ENCODE results near the gene TRIP13.
"Not testable (repeated sequence)": the region's sequence is repeated elsewhere in the genome, so short reads cannot be mapped to it uniquely, and the experiment has no call there.

TRIP13 gene

DNA sequence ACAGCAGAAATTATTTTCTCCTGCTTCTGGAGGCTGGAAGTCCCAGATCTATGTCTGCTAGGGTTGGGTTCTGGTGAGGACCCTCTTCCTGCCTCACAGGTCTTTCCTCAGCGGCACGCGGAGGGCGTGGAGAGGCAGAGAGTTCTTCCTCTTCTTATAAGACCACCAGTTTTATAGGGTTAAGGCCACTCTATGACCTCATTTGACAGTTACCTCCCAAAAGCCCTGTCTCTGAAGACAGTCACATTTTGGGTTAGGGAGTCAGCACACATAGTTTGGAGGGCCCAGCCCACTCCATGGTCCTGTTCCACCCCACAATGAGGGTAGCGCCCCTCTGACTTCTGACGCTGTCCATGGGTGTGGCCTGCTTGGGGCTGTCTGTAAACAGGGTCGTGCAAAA, 46.7 kb downstream of the TRIP13 start:
- no peak for DNase-seq (ENCODE audit: low read depth)

DNA sequence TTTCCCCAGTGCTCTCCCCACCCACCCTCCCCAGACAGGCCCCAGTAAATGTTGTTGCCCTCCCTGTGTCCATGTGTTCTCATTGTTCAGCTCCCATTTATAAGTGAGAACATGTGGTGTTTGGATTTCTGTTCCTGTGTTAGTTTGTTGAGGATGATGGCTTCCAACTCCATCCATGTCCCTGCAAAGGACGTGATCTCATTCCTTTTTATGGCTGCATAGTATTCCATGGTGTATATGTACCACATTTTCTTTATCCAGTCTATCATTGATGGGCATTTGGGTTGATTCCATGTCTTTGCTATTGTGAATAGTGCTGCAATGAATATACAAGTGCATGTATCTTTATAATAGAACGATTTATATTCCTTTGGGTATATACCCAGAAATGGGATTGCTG, 48.1 kb downstream of the TRIP13 start:
- DNase-seq (ENCODE audit: low read depth), result not testable (repeated sequence)

DNA sequence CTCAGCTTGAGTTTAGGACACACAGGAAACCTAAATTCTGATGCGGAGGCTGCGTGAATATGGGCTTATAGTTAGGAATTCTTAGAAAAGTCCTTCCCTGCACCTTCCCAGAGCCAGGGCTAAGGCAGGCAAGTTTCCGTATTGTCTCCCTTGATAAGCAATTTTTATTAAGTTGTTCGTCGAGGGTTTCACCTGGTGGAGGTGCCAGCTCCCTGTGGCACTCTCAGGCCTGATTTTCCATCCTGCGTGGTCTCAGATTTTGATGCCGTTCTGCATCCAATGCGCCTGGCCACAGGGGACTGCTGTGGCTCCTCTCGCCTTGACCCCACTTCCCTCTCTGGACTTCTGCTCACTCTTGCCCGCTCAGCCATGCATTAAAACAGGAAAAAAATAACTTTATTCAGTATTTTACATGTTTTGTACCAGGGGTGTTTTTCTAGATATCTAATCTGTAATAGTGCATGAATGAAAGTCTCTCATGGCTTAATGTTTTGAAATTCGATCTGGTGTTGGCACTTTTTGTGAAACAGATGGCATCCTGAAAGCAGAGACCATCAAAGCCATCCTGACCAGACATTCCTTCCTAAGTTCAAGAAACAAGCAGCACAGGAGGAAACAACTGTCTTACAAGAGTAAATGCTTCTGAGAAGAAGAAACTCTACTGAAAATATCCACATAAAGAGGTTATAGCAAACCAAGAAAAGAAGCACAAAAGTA, 50.7 kb downstream of the TRIP13 start:
- DNase-seq (ENCODE audit: low read depth), result no peak

DNA sequence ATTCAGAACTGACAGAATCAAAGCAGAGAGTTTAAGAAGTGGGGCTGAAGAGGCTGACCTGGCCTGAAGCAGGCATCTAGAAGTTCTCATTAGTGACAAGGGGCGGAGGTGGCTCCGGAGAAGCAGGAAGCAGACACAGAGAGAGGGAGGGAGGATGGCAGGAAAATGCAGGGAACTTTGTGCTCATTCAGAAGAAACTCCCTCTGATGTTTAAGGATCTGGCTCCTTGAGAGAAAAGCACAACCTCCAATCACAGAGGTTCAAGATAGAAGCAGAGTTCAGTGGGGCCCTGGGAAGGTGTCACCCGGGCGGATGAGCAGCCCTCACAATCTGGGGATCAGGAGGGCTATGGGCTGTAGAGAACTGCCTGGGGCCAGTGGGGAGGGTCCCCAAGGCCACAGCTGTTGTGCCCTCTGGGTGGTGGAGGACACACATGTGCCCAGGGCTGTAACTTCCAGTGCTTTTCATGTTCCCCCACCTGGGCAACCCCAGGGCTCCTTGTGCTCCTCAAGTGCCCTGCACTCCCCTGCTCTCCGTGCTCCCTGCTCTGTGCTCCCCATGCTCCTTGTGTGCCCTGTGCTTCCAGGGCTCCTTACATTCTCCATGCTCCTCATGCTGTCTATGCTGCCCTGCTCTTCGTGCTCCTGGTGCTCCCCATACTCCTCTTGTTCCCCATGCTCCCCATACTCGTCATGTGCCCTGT, 51.4 kb downstream of the TRIP13 start:
- no peak for DNase-seq (ENCODE audit: low read depth)

DNA sequence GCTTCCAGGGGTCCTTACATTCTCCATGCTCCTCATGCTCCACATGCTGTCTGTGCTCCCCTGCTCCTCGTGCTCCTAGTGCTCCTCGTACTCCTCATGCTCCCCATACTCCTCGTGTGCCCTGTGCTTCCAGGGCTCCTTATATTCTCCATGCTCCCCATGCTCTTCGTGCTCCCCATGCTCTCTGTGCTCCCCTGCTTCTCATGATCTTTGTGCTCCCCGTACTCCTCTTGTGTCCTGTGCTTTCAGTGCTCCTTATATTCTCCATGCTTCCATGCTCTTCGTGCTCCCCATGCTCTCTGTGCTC, 51.9 kb downstream of the TRIP13 start:
- no peak for DNase-seq (ENCODE audit: low read depth)

DNA sequence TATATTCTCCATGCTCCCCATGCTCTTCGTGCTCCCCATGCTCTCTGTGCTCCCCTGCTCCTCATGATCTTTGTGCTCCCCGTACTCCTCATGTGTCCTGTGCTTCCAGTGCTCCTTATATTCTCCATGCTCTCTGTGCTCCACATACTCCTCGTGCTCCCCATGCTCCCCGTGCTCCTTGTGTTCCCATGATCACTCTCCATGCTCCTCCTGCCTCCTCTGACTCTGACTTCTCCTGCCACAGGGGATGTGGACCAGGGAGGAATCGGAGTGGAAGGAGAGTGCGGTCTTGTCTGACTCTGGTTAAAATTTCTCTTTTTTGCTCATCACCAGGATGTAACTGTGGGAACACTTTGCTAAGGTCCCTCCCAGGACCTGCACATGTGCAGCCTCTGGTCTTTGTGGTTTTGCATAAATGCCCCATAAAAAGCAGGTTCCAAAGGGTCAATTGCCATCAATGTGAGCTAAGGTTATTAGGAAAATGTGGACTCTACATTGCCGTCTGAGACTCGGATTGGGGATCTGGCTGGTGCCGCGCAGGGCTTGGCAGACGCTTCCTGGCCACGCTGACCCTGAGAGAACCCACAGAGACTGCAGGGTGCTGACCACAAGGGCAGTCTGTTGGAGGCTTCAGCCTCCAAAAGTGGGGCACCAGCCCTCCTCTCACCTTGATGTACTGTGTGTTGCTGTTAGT, 52.5 kb downstream of the TRIP13 start:
- DNase-seq (ENCODE audit: low read depth), result no peak

DNA sequence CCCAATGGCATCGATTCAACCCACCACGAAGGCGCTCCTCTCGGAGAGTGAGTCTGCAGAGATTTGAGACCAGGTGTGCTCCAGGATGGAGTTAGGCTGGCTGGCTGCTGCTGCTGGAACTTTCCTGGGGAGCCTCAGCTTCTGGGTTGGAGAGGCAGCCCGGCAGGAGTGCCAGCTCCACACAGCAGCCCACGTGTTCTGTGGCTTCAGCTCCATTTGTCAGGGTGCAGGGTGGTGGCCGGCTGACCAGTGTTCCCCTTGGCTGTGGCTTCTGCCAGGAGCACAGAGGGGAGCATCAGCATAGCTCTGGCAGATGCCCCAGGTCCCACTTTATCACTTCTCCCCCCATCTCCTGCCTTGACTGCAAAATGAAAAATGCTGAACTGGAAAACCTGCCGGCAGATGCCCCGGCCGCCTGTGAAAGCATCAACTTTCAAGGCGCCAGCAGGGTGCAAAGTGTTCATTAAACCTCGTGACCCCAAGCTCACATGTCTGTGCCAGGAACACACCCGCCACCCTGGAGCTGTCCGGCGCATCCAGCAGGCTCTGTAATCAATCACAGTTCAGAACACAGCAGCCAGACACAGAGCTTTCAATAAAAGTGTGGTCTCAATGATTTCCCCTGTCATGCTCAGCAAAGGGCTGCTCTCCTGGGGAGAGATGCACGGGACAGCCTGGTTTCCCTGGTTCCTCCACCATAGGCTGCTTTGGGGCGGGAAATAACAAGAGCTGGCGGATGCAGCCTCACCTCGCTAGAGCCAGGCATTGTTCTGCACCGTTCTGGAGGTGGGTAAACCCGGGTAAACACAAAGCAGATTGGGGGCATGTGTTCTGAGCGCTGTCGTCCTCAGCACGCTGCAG, 53.2 kb downstream of the TRIP13 start:
- DNase-seq (ENCODE audit: low read depth), result no peak

- DNase-seq (ENCODE audit: low read depth), result no peak
These were observed 54.3 kb downstream of the TRIP13 start for GRCh38 chr5:946720-947625.

- DNase-seq (ENCODE audit: low read depth), result no peak
These were observed 55.2 kb downstream of the TRIP13 start for GRCh38 chr5:947626-948471.

DNA sequence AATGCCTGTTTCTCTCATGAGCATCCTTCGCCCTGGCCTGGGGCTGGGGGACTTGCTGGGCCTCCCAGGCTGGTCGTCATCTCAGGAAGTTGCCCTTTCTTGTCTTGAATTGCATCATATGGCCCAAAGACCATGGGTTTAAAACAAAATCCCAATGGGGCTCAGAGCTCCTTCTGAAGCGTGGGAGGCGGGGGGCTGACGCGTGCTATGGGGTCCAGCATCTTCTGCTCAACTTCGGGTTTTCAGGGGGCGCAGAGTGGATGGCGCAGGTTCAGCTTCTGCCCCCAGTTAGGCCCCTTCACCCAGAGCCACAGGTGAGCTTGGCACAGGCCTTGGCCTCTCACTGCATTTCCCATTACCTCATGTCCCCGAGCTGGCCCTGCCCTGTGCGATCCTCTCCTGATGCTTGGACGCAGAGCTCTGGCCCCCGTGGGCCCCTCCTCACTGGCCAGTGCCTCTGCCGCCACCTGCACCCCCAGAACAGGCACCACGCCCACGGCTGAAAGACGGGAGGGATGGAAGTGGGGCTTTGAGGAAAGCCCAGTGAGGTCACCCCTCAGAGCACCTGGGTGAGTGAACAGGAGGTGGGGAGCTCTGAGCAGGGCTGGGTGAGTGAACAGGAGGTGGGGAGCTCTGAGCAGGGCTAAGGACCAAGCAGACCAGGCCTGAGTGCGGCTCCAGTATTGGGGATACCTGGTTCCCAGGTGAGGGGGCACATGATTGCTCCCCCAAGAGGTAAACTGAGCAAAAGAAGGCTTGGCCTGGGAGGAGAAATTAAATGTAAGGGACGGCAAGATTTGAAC, 56.0 kb downstream of the TRIP13 start:
- no peak for DNase-seq (ENCODE audit: low read depth)

- no peak for DNase-seq (ENCODE audit: low read depth)
These were observed 56.5 kb downstream of the TRIP13 start for GRCh38 chr5:949275-949543.

GRCh38 chr5:949815-950560, 57.3 kb downstream of the TRIP13 start:
- DNase-seq (ENCODE audit: low read depth), result no peak

GRCh38 chr5:951940-952596, 59.4 kb downstream of the TRIP13 start:
- DNase-seq (ENCODE audit: low read depth), result no peak

DNA sequence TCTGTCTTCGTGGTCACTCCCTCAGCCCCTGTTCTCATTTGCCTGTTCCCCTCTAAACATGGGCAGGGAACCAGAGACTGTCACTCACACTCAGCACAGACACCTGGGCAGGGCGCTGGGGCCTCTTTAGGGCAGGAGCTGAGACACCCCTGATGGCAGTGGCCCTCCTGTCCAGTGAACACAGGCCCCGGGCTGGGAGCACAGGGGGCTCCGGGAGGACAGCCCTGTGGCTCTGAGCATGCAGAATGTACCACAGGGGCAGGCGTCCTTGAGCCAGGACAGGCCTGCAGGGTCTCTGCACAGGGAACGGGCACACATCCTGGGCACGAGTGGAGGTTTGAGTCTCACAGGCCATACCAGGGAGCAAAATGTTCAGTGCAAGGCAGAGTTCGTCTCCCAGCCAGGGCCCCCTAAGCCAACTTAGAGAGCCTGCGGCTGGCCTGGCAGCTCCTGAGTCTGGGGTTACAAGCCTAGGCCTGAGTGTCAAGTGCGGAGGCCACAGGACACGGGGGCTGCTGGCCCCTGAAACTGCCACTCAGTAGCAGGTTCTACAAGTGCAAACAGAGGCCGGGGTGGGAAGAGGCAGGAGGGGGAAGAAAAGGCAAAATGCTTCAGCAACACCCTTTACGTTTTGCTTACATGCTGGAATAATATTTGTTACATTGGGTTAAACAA, 60.0 kb downstream of the TRIP13 start:
- no peak for DNase-seq (ENCODE audit: low read depth)

DNA sequence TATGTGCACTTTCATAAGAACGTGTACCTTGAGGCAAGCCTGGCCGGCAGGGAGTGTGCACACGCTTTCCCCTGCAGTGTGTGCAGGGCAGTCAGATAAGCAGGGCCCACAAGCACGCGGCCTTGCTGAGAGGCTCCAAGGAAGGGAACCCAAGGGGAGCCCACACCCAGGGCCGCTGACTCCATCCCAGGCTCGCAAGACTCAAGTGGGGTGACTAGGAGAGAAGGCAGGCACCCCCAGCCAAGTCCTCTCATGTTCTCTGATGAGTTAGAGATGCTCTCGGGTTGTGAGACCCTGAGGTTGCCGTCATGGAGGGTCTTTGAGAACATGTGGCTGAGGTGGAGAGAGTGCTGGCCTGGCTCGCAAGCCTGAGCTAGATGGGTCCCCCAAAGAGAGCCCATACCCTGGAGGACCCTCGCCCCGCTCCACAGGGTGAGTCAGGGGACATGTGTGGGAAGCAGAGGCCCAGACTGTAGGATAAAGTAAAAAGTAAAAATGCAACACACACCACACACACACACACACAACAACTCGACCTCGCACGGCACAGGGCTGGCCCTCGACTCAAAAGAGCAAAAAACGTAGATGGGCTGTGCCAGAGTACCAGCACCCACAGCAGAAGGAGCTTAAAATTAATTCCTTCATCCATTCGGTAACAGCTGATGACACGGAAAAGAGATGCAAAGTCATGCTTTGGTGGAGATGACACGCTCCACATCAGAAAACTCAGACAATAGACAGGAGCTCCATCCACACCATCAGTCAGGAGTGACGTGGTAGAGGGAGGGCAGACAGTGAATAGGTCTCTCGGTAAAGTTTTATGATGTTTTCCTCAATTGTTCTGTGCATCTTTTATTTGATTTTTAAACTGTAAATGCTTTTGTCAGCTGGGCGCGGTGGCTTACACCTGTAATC, 61.1 kb downstream of the TRIP13 start:
- no peak for DNase-seq (ENCODE audit: low read depth)

GRCh38 chr5:955886-956761, 63.4 kb downstream of the TRIP13 start:
- no peak for DNase-seq (ENCODE audit: low read depth)

All from GM04504 (cell line).